B cell (primary cell): ENCODE data around the gene BSG. TPM values are rescaled to one million over a fixed set of nuclear protein-coding genes. Genes with fewer than 3 reads are reported as not detected.

Experiments used
- ATAC-seq: fragments of 200-7000 bp; cut with Tn5 transposase; one replicate; pipeline ENCODE4 v1.10.0; 2021; ENCODE audit warnings: low read depth, mild to moderate bottlenecking, moderate number of reproducible peaks, moderate library complexity
- CTCF ChIA-PET: fragments of 350-600 bp; sonication (Branson Sonifier 250); formaldehyde crosslinking; loops from one replicate; lab custom pipeline; 2021; ENCODE audit warnings: antibody characterized with exemption, inconsistent platforms; lab: Charles Lee
- POLR2A ChIA-PET: fragments of 350-600 bp; sonication (Branson Sonifier 250); formaldehyde crosslinking; loops from one replicate; lab custom pipeline; 2021; ENCODE audit warnings: antibody characterized with exemption; lab: Charles Lee
- DNase-seq: peaks from one replicate; pipeline ENCODE4 v3.0.0; 2013
- H2AFZ ChIP-seq: 2 replicates; pipeline ENCODE4 v1.6.1; 2012; ENCODE audit warnings: mild to moderate bottlenecking, low read depth, low read length; ENCODE audit not compliant: insufficient read depth, poor library complexity, severe bottlenecking
- H3K27ac ChIP-seq, 2 donors: 1 replicate in 1 of 2; 2 replicates in 1 of 2; pipeline ENCODE4 v1.5.1; 2012 to 2013; ENCODE audit warnings: low read length in 2 of 2, mild to moderate bottlenecking in 2 of 2, moderate library complexity in 1 of 2
- H3K27me3 ChIP-seq, 4 experiments: fragments of 200-600 bp in 1 of 4; sonication (generic) in 1 of 4; replicated peaks in 1 of 4; 1 replicate in 2 of 4; 2 replicates in 2 of 4; pipeline versions ENCODE4 v1.6.1 to v1.7.0; 2013 to 2016; ENCODE audit warnings: low read length in 3 of 4, mild to moderate bottlenecking in 2 of 4, mixed read lengths in 1 of 4, moderate library complexity in 1 of 4; ENCODE audit not compliant: insufficient read depth in 4 of 4, control insufficient read depth in 3 of 4; ENCODE audit errors: control extremely low read depth in 1 of 4
- H3K36me3 ChIP-seq, 2 experiments: replicated peaks in 1 of 2; 1 replicate in 1 of 2; 2 replicates in 1 of 2; pipeline versions ENCODE4 v1.6.1 to v1.7.1; 2013; ENCODE audit warnings: low read length in 1 of 2; ENCODE audit not compliant: insufficient read depth in 2 of 2, control insufficient read depth in 1 of 2; ENCODE audit errors: control extremely low read depth in 1 of 2, extremely low read depth in 1 of 2
- H3K4me1 ChIP-seq, 2 donors: fragments of 200-600 bp in 1 of 2; sonication (generic) in 1 of 2; 1 replicate in 1 of 2; 2 replicates in 1 of 2; pipeline versions ENCODE4 v1.5.1 to v1.6.1; 2013 to 2017; ENCODE audit warnings: low read length in 2 of 2; ENCODE audit not compliant: control insufficient read depth in 2 of 2, insufficient read depth in 2 of 2
- H3K4me2 ChIP-seq: replicated peaks from 2 replicates; pipeline ENCODE3; 2012; ENCODE audit warnings: mild to moderate bottlenecking, low read depth, low read length; ENCODE audit not compliant: poor library complexity, severe bottlenecking
- H3K4me3 ChIP-seq, 5 experiments: fragments of 200-600 bp in 1 of 5; sonication (generic) in 1 of 5; 1 replicate in 3 of 5; 2 replicates in 2 of 5; pipeline versions ENCODE4 v1.5.1 to v1.7.0; 2011 to 2016; ENCODE audit warnings: low read length in 4 of 5, mild to moderate bottlenecking in 4 of 5, low read depth in 2 of 5, control low read depth in 1 of 5, moderate library complexity in 1 of 5; ENCODE audit not compliant: insufficient read depth in 1 of 5; ENCODE audit errors: control extremely low read depth in 1 of 5, extremely low read depth in 1 of 5
- H3K79me2 ChIP-seq: fragments of 200-600 bp; sonication (generic); one replicate; pipeline ENCODE4 v1.6.0; 2016; ENCODE audit warnings: low read length; ENCODE audit not compliant: control insufficient read depth, insufficient read depth
- H3K9ac ChIP-seq: fragments of 200-600 bp; sonication (generic); 2 replicates; pipeline ENCODE4 v1.6.1; 2017; ENCODE audit warnings: mild to moderate bottlenecking, low read length, moderate library complexity
- H3K9me3 ChIP-seq, 3 donors: one replicate each; pipeline versions ENCODE4 v1.6.1 to v1.7.1; 2013; ENCODE audit warnings: low read length in 2 of 3; ENCODE audit not compliant: control insufficient read depth in 2 of 3, insufficient read depth in 1 of 3; ENCODE audit errors: control extremely low read depth in 1 of 3
- H4K20me1 ChIP-seq: 2 replicates; pipeline ENCODE4 v1.6.0; 2012; ENCODE audit warnings: mild to moderate bottlenecking, low read length; ENCODE audit not compliant: insufficient read depth, control insufficient read depth, poor library complexity, severe bottlenecking
- H3K27ac Mint-ChIP-seq: one replicate; pipeline ENCODE4 v1.8.0; 2021; ENCODE audit warnings: mixed read lengths
- H3K27me3 Mint-ChIP-seq: one replicate; pipeline ENCODE4 v1.8.0; 2021; ENCODE audit warnings: mixed read lengths
- H3K4me1 Mint-ChIP-seq: one replicate; pipeline ENCODE4 v1.8.0; 2021; ENCODE audit warnings: mixed read lengths
- H3K4me3 Mint-ChIP-seq: one replicate; pipeline ENCODE4 v1.8.0; 2021; ENCODE audit warnings: mixed read lengths
- H3K9me3 Mint-ChIP-seq: one replicate; pipeline ENCODE4 v1.8.0; 2022; ENCODE audit warnings: mixed read lengths; ENCODE audit not compliant: insufficient read depth
- CTCF ChIP-seq: fragments of 200-600 bp; IDR thresholded peaks from one replicate; pipeline ENCODE4 v1.8.0; 2022; ENCODE audit warnings: antibody characterized with exemption, mild to moderate bottlenecking
- EZH2 ChIP-seq: IDR thresholded peaks from 2 replicates; pipeline ENCODE4 v1.6.1; 2012; ENCODE audit warnings: borderline replicate concordance, low read depth, mild to moderate bottlenecking, moderate library complexity, low read length; ENCODE audit not compliant: insufficient read depth, poor library complexity, severe bottlenecking
- WGBS: methylation state at CpG from one replicate; pipeline ENCODE4 v1.1.5; 2013; ENCODE audit warnings: missing lambda C conversion rate; ENCODE audit not compliant: insufficient coverage; 5-methylcytosine and 5-hydroxymethylcytosine counted together
- intact Hi-C: fragments of 100-400 bp; cut with micrococcal nuclease; formaldehyde crosslinking; loops from one replicate; pipeline ENCODE4 v1.10.0; 2022
- polyA plus RNA-seq: library from polyadenylated mRNA; depleted of rRNA; stranded (reverse); fragments of >200 nt; gene quantifications from 2 replicates; pipeline ENCODE4 v1.2.3, GENCODE V29; 2012
- total RNA-seq, 2 donors: library from RNA; stranded (reverse); fragments of 120-200 nt in 1 of 2; gene quantifications; 1 replicate in 1 of 2; 2 replicates in 1 of 2; pipeline versions ENCODE4 v1.2.3 to v1.2.4, GENCODE V29; 2013 to 2022

The BSG gene
- total and polyA plus RNA-seq, 2 donors (not counting 1 experiment from before 2014, with no cell fraction given): 82.1 to 131 TPM

GRCh38 chr19:588741-589692, 16.6 kb downstream of the BSG start:
- H3K9me3 Mint-ChIP-seq: no peaks in the 10 kb centered on the region
- 18% methylated on average over 49 of the region's 54 CpGs for WGBS
- Histone ChIP-seq H3K4me1 (peaks cover 17% of the 10 kb centered on the region in 2 donors), H3K27ac (no peak overlapping the region), H3K4me2 (peak overlapping the region; percentile 66), H3K36me3 (no peaks in the 10 kb centered on the region), H3K9ac (no peak overlapping the region), H3K27me3 (peaks cover 0 to 56% (median 21%) of the 10 kb centered on the region in 4 experiments), H3K4me3 (no peak overlapping the region), H3K79me2 (no peaks in the 10 kb centered on the region), H4K20me1 (peaks cover 6% of the 10 kb centered on the region), H2AFZ (peak overlapping the region; percentile 27), H3K9me3 (peaks cover 0 to 14% (median 0%) of the 10 kb centered on the region in 3 donors)
- H3K27me3 Mint-ChIP-seq: peaks cover 21% of the 10 kb centered on the region
- TF ChIP-seq EZH2 (no peak), CTCF (no peak)
- H3K27ac Mint-ChIP-seq: no peak overlapping the region
- ATAC-seq (no peak), DNase-seq (peak; percentile 66)
- POLR2A ChIA-PET: interaction anchor here (0.6 kb wide), 1 partner anchor 39 kb away, joined by 6 read pairs; no protein-coding TSS in a partner anchor
- intact Hi-C loops: loop anchor here (2.0 kb wide), 1 partner anchor 16 kb away; the partner anchor contains the start of gene BSG
- CTCF ChIA-PET: interaction anchor here (1.6 to 2.8 kb wide), 2 partner anchors 39 to 145 kb away, joined by 3 to 10 read pairs; no protein-coding TSS in a partner anchor
- peaks cover 15% of the 10 kb centered on the region for H3K4me1 Mint-ChIP-seq
- peak overlapping the region; percentile 57 for H3K4me3 Mint-ChIP-seq
